NT2/D1 (cell line): Measurements from ENCODE around the gene CDH20.

ENCODE experiments used
- SUZ12 ChIP-seq: IDR thresholded peaks from 2 replicates; pipeline ENCODE4 v1.6.1; 2011; ENCODE audit not compliant: insufficient read length, insufficient read depth; ENCODE audit errors: extremely low read depth
- YY1 ChIP-seq: IDR thresholded peaks from 2 replicates; pipeline ENCODE4 v1.6.1; 2011; ENCODE audit not compliant: insufficient read length, insufficient read depth
- ZNF274 ChIP-seq: IDR thresholded peaks from 2 replicates; pipeline ENCODE4 v1.6.1; 2011; ENCODE audit warnings: mild to moderate bottlenecking, low read depth, low read length

DNA sequence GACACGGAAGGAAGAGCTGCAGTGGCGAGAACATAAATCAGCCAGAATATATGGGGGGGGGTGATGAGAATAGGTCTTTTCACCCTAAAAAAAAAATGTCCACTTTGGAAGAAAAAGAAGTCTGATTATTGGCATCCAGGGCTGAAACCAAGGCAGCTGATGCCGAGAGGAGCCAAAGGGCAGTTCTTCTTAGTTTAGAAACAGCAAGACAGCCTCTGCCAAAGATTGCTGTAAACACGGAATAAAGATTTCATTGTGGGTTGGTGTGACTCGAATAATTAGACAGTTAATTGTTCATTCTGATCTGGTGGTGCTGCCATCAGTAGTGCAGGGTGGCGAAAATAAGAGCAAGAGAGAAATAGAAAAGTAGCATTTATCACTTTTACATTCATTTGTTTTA is 3.5 kb downstream of the CDH20 start:
- TF ChIP-seq YY1 (no peak), ZNF274 (no peak), SUZ12 (no peak)
